Psoas muscle (tissue), 7 donors: ENCODE results near the gene SLC25A15. TPM values are rescaled to one million over a fixed set of nuclear protein-coding genes. Genes with fewer than 3 reads are reported as not detected.

ENCODE experiments used
- polyA plus RNA-seq, 3 donors: library from polyadenylated mRNA; stranded (reverse); fragments of 200-250 nt; gene quantifications; one replicate each; pipeline ENCODE4 v1.2.3, GENCODE V29; 2013
- total RNA-seq, 4 donors: library from RNA; stranded (reverse); fragmentation: NEBNext Ultra II Directional in 2 of 4; extraction: Animal tissue kit (Norgen Biotek cat#: 25700) in 2 of 4; gene quantifications; one replicate each; pipeline versions ENCODE4 v1.2.1 to v1.2.4, GENCODE V29; 2021 to 2023
- donor health status: healthy with polysubstance abuse.
- donor health status: DM: no; HTN: no; CAD: no; lungs with moderate emphysema.
- donor health status: Bipolar disorder and iron deficiency.
- donor health status: healthy.
- donor health status: DM: no; HTN: no; CAD: no.
- donor health status: DM: no; HTN: no; CAD: no.
- donor health status: DM: yes; HTN: yes; CAD: no.

SLC25A15 gene
- total and polyA plus RNA-seq, 7 donors = 3.8 to 15.8 (median 5.0) TPM

Other genes starting within 250 kb of the SLC25A15 start
- 100 to 1,000 TPM in 2 of 4 donors, 10 to 100 TPM in 2; 54.3 to 160 (median 91.1) TPM for gene FOXO1, start 123.0 kb upstream of the SLC25A15 start, total RNA-seq
- 10 to 100 TPM; 23.8 to 83.2 (median 68.3) TPM for gene FOXO1, start 123.0 kb upstream of the SLC25A15 start, polyA plus RNA-seq
- gene MRPS31, start 18.4 kb upstream of the SLC25A15 start, total RNA-seq = 10 to 100 TPM; 23.3 to 27.2 (median 25.5) TPM
- 10 to 100 TPM; 26.7 to 36.6 (median 34.9) TPM for gene MRPS31, start 18.4 kb upstream of the SLC25A15 start, polyA plus RNA-seq
- 10 to 100 TPM; 20.5 to 25.9 (median 22.6) TPM for gene ELF1, start 229.7 kb downstream of the SLC25A15 start, total RNA-seq
- 10 to 100 TPM in 2 of 3 donors, 1 to 10 TPM in 1; 7.3 to 28.6 (median 13.0) TPM for gene ELF1, start 229.7 kb downstream of the SLC25A15 start, polyA plus RNA-seq